Upper lobe of left lung (tissue), 4 donors: Measurements from ENCODE around the gene PF4V1.

Experiments used
- CTCF ChIP-seq, 6 experiments: fragments of 450-650 bp in 4 of 6; fragments of 200-600 bp in 2 of 6; sonication (generic) in 2 of 6; IDR thresholded peaks; one replicate each; pipeline ENCODE4 v1.5.1; 2016 to 2019; ENCODE audit warnings: antibody characterized with exemption in 6 of 6
- POLR2A ChIP-seq, 4 donors: fragments of 450-650 bp; IDR thresholded peaks; one replicate each; pipeline ENCODE4 v1.5.1; 2016 to 2017; ENCODE audit warnings: antibody characterized with exemption in 4 of 4, mild to moderate bottlenecking in 2 of 4

- TF ChIP-seq CTCF (IDR thresholded peaks at IDR 0.05) (no peak), POLR2A (IDR thresholded peaks at IDR 0.05) (no peak)
These were observed 15.4 kb downstream of the PF4V1 start for GRCh38 chr4:73868206-73869129.
